ENCODE results near the gene USP1.

USP1 gene

GRCh38 chr1:62484824-62485468, 48.1 kb downstream of the USP1 start:
- in situ Hi-C loops (cut with MboI; ENCODE audit: low sequenced_read_pairs): no loop called here

- in situ Hi-C loops (cut with MboI; ENCODE audit: low sequenced_read_pairs): no loop called here
Observed at GRCh38 chr1:62487956-62488355, 51.1 kb downstream of the USP1 start.

DNA sequence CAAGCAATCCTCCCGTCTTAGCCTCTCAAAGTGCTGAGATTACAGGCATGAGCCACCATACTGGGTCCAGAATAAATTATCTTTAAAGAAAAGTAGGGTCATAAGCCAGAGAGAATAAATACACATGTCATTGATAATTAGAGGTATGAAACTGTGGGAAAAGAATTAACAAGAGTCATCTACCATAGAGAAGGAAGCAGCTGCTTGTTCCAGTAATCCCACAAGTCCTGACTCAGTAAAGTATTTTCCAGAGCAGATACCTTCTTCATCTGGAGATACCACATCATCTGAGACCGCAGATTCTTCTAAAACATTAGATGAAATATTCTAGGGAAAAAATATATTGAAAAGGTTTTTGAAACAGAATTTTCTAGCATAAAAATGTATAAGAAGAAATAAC, 55.7 kb downstream of the USP1 start:
- in situ Hi-C loops (cut with MboI; ENCODE audit: low sequenced_read_pairs): no loop called here

DNA sequence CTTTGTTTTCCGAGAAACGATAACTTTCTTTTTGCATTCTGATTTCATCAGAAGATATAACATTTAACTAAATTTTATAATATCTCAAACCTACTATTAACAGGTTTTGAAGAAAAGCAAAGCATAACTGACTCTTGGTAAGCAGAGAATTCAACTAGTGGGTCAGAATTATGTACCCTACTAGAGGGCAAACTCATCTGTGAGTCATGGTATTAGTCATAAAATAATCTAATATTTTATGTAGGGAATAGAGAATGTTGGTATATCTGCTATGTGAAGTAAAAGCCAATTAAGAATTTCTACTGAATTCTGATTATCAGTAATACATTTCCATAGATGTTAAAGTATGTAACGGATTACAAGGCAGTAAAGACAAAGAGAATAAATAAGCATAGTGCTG, 56.8 kb downstream of the USP1 start:
- in situ Hi-C loops (cut with MboI; ENCODE audit: low sequenced_read_pairs): no loop called here

DNA sequence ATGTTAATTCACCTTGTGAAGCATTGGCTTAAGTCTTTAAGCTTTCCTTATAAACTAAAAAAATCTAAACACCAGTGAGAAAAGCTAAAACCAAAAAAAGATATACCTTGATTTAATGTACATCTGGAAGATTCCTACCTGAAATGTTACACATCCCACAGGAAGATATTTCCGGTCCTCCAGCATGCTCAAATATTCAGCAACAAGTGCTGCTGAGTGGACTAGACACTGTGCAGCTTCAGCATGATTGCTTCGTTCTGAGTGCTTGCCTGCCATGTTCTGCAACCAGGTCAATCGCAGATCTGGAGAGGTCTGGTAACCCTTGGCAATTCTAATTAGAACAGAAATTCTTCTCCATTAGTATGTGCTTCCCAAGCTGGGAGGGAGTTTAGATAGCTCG, 57.3 kb downstream of the USP1 start:
- in situ Hi-C loops (cut with MboI; ENCODE audit: low sequenced_read_pairs): no loop called here

GRCh38 chr1:62500210-62500609, 63.4 kb downstream of the USP1 start:
- in situ Hi-C loops (cut with MboI; ENCODE audit: low sequenced_read_pairs): loop anchor here (25.0 kb wide), 1 partner anchor 237 kb away; no protein-coding TSS in a partner anchor
